AG10803 (cell line): ENCODE data around the gene ZFP64.

ENCODE experiments used
- DNase-seq: peaks from one replicate; pipeline ENCODE4 v3.0.0; 2010; ENCODE audit warnings: low read depth
- H3K4me3 ChIP-seq: 2 replicates; pipeline ENCODE4 v1.5.1; 2011; ENCODE audit warnings: mild to moderate bottlenecking, low read length, control low read depth
- TF ChIP-seq, protein P1 (sequence below): conservative IDR thresholded peaks from 2 replicates; pipeline ENCODE4 v1.5.1; 2011; ENCODE audit warnings: mild to moderate bottlenecking, low read length, control low read depth, inconsistent platforms

The ZFP64 gene

GRCh38 chr20:52191132-52191915, at the start of gene ZFP64:
Gene ZFP64 (minus strand): TSS chr20:52191779. CDS start chr20:52191636, 143 bp downstream.
- peak; percentile 78 for DNase-seq
- TF ChIP-seq, protein P1, sequence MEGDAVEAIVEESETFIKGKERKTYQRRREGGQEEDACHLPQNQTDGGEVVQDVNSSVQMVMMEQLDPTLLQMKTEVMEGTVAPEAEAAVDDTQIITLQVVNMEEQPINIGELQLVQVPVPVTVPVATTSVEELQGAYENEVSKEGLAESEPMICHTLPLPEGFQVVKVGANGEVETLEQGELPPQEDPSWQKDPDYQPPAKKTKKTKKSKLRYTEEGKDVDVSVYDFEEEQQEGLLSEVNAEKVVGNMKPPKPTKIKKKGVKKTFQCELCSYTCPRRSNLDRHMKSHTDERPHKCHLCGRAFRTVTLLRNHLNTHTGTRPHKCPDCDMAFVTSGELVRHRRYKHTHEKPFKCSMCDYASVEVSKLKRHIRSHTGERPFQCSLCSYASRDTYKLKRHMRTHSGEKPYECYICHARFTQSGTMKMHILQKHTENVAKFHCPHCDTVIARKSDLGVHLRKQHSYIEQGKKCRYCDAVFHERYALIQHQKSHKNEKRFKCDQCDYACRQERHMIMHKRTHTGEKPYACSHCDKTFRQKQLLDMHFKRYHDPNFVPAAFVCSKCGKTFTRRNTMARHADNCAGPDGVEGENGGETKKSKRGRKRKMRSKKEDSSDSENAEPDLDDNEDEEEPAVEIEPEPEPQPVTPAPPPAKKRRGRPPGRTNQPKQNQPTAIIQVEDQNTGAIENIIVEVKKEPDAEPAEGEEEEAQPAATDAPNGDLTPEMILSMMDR = peak; percentile 58

DNA sequence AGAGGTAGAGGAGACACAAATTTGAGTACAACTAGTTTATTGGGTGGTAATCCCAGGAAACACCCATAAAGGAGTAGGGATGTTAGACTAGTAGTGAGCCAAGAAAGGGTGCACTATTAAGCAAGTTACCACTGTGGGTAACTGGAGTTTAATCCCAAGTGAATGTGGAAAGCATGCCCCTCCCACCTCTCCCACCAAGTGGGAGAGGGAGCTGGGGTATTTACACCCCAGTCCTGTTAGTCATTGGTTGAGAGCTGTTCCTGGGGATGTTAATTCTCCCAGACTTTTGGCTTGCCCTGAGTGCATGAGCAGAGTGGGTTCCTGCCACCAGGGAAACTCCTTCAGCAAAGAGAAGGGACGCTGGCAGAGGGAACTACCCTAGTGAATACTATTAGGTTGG, 49.2 kb upstream of the ZFP64 start:
- TF ChIP-seq, protein P1 = no peak
- no peak for DNase-seq
- no peak overlapping the region for H3K4me3 ChIP-seq

More at GRCh38 chr20:52191132-52191915, at the start of gene ZFP64:
- H3K4me3 ChIP-seq = peak within 1 kb of the TSS; percentile 86

DNA sequence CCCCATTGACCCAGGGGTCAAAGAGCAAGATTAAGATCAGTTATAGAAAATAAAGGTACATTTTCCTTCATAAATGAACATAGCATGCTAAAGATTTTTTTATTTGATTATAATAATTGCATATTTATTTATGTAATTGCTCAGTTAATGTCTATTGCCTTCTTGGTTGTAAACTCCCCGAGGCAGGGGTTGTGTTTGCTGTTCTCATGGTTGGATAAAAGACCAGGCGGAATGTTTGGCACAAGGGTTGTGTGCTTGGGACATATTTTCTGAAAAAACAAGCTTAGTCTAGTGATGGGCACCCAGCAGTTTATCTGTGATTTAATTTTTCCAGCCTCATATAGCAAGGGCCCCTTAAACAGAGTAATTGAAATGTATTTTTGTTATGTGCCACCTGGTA, 47.5 kb upstream of the ZFP64 start:
- H3K4me3 ChIP-seq = no peak overlapping the region
- TF ChIP-seq, protein P1 = no peak
- DNase-seq = no peak

DNA sequence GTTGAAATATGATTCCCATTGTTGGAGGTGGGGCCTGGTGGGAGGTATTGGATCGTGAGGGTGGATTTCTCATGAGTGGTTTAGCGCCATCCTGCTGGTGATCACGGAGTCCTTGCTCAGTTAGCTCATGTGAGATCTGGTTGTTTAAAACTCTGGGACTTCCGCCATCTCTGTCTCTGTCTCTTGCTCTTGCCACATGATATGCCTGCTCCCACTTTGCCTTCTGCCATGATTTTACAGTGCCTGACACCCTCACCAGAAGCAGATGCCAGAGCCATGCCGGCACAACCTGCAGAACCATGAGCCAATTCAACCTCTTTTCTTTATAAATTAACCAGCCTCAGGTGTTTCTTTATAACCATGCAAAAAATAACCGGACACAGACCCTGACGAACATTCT, 44.7 kb upstream of the ZFP64 start:
- no peak for DNase-seq
- TF ChIP-seq, protein P1 = no peak

GRCh38 chr20:52235129-52235528, 43.5 kb upstream of the ZFP64 start:
- no peak overlapping the region for H3K4me3 ChIP-seq
- TF ChIP-seq, protein P1 = no peak
- DNase-seq = no peak

More for the DNA sequence above, 44.7 kb upstream of the ZFP64 start:
- H3K4me3 ChIP-seq = no peak overlapping the region

DNA sequence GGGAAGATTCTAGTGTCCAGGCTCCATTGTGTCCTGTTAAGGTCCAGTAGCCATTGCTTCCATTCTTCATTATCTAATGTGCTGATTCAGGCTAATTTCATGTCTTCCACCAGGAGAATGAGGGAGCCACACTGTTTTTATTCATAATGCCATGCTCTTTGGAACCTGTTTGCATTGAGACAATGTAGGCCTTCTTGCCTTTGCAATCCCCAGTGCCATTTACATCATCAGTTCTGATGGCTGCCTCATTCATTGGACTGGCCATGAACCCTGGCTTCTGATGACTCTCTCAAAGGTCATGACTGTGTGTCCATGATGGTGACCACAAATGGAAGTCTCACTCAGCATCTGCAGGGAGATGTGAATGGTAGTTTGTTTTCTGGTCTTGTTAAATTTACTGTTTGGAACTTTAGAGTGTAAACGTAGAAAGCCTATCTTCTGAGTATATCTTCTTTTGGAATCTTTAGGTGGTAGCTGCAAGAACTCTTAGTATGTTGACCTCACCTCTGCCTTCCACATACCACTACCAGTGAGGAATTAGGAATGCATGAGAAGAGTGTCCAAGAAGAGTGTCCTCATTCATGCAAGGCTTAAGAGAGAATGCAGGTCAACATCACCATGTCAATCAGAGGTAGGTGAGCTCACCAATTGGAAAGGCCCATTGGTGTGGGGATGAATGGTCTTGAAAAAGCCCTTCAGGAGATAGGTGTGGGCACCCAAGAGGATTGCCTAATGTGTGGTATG, 42.9 kb upstream of the ZFP64 start:
- no peak for DNase-seq
- TF ChIP-seq, protein P1 = no peak
- H3K4me3 ChIP-seq = no peak overlapping the region
